HepG2 (cell line): Measurements from ENCODE around the gene CHL1.

Experiments
- ESRRA ChIP-seq: sonication (generic); formaldehyde crosslinking; IDR thresholded peaks from 2 replicates; pipeline ENCODE4 v1.5.1; 2020; ENCODE audit warnings: mild to moderate bottlenecking, low read depth, missing genetic modification reagents
- POLR2G ChIP-seq: fragments of 200-400 bp; formaldehyde crosslinking; IDR thresholded peaks from 2 replicates; pipeline ENCODE4 v1.6.1; 2018; ENCODE audit warnings: mild to moderate bottlenecking, low read depth, low read length, moderate library complexity
- ZNF207 ChIP-seq: fragments of 450-650 bp; IDR thresholded peaks from 2 replicates; pipeline ENCODE4 v1.6.1; 2016; ENCODE audit warnings: antibody characterized with exemption, borderline replicate concordance
- TF ChIP-seq, protein P1 (sequence below): sonication (generic); formaldehyde crosslinking; IDR thresholded peaks from 2 replicates; pipeline ENCODE4 v1.5.0; 2020; ENCODE audit warnings: mild to moderate bottlenecking, missing genetic modification reagents, moderate library complexity
- TF ChIP-seq, protein P2 (sequence below): sonication (generic); formaldehyde crosslinking; IDR thresholded peaks from 2 replicates; pipeline ENCODE4 v1.8.0; 2022; ENCODE audit warnings: missing genetic modification reagents, mild to moderate bottlenecking, moderate library complexity, borderline replicate concordance

DNA sequence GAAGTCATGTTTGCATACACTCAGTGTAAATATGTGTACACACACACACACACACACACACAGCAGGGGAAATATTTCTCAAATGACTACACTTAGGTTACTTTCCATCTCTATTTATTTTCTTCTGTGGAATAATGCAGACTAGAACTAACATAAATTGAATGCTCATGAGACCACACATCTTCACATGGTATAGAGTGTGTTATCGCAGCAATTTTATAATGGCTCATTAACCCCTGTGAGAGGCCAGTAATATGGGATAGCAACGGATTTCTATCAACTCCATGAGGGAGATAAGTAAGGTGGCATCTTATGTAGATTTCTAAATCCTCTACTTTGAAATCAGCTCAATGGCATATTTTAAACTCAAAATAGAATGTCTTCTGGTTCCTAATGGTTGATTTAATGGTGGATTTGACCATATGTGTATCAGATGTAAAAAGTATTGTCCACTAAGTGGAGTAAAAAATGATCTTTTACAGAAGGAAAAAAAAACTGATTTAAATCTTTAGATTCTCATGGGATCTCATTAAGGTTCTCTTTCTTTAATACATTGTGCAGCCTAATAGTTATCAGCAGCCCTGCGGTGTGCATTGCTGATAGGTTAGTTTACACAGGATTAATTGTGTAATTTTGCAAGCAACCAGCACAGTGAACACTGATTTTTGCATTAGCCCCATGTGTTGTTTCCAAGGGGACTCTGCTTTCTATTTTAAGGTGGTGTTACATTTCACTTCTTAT lies 32.0 kb downstream of the CHL1 start:
- TF ChIP-seq, protein P1, sequence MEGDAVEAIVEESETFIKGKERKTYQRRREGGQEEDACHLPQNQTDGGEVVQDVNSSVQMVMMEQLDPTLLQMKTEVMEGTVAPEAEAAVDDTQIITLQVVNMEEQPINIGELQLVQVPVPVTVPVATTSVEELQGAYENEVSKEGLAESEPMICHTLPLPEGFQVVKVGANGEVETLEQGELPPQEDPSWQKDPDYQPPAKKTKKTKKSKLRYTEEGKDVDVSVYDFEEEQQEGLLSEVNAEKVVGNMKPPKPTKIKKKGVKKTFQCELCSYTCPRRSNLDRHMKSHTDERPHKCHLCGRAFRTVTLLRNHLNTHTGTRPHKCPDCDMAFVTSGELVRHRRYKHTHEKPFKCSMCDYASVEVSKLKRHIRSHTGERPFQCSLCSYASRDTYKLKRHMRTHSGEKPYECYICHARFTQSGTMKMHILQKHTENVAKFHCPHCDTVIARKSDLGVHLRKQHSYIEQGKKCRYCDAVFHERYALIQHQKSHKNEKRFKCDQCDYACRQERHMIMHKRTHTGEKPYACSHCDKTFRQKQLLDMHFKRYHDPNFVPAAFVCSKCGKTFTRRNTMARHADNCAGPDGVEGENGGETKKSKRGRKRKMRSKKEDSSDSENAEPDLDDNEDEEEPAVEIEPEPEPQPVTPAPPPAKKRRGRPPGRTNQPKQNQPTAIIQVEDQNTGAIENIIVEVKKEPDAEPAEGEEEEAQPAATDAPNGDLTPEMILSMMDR (CRISPR knock-in tag), result no peak
- TF ChIP-seq ESRRA (CRISPR knock-in tag) (no peak), ZNF207 (no peak), POLR2G (no peak)
- TF ChIP-seq, protein P2, sequence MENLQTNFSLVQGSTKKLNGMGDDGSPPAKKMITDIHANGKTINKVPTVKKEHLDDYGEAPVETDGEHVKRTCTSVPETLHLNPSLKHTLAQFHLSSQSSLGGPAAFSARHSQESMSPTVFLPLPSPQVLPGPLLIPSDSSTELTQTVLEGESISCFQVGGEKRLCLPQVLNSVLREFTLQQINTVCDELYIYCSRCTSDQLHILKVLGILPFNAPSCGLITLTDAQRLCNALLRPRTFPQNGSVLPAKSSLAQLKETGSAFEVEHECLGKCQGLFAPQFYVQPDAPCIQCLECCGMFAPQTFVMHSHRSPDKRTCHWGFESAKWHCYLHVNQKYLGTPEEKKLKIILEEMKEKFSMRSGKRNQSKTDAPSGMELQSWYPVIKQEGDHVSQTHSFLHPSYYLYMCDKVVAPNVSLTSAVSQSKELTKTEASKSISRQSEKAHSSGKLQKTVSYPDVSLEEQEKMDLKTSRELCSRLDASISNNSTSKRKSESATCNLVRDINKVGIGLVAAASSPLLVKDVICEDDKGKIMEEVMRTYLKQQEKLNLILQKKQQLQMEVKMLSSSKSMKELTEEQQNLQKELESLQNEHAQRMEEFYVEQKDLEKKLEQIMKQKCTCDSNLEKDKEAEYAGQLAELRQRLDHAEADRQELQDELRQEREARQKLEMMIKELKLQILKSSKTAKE, result no peak
